Measurements from ENCODE around the gene EPYC. TPM values are rescaled to one million over a fixed set of nuclear protein-coding genes. Genes with fewer than 3 reads are reported as not detected.

The EPYC gene
- total and polyA plus RNA-seq, 2 of the 4 experiments (the other 2 are of a cell fraction), result not detected

DNA sequence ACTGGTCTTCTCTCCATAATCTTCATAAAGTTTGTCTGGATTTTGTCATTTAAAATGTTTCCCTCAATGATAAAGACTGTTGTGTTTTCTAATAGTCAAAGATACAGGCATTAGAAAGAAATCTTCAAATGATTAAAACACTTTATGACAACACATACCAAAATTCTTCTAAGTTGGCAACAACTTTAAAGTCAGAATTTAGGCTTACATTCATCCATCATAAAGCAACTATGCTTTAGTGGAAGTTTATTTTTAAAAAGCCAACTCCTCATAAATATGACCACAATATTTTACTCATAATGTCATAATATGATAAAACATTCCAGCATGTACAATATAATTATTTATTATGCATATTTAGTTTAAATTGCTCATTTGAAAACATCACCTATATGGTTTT lies 32.5 kb downstream of the EPYC start:
- no peak overlapping the region for H2BK120ac ChIP-seq (ENCODE audit: low read depth, low read length)
- no peak overlapping the region for H3K9ac ChIP-seq (ENCODE audit: low read depth, low read length)
- no peak overlapping the region for H4K5ac ChIP-seq (ENCODE audit: low read depth, low read length)
- ChIA-PET POLR2A (ENCODE audit: unreplicated experiment) (no interaction called here), CTCF (no interaction called here)
- no peak overlapping the region for H3K27ac ChIP-seq (ENCODE audit: insufficient read depth, low read length)
- ATAC-seq (ENCODE audit: low read depth) (no peak), DNase-seq (no peak)
- dilution Hi-C loops (cut with HindIII; ENCODE audit: low sequenced_read_pairs, unreplicated experiment), result no loop called here
- H4K20me1 ChIP-seq (ENCODE audit: insufficient read depth, low read length), result no peaks in the 10 kb centered on the region
- H3K14ac ChIP-seq (replicated peaks; ENCODE audit: low read depth, low read length), result no peak overlapping the region
- H2BK20ac ChIP-seq (ENCODE audit: low read depth, low read length), result no peak overlapping the region
- no peaks in the 10 kb centered on the region for H3K36me3 ChIP-seq (ENCODE audit: control insufficient read depth, insufficient read depth, low read length)
- H3K79me1 ChIP-seq (ENCODE audit: low read depth in 1 of 2, low read length in 2 of 2), result no peaks in the 10 kb centered on the region
- no peaks in the 10 kb centered on the region for H3K27me3 ChIP-seq (ENCODE audit: control insufficient read depth, insufficient read depth, low read length)
- 0 out of 2 replicates have a peak, but pooled peaks cover 4% of the 10 kb centered on the region for H3K9me1 ChIP-seq (ENCODE audit: insufficient read depth, low read length)
- TF ChIP-seq MAFK (IDR thresholded peaks at IDR 0.05; ENCODE audit: low read depth, low read length) (no peak), MAZ (IDR thresholded peaks at IDR 0.05; ENCODE audit: borderline replicate concordance, low read depth, low read length) (no peak), FOS (IDR thresholded peaks at IDR 0.05; ENCODE audit: low read depth, low read length) (no peak), ELK1 (IDR thresholded peaks at IDR 0.05; ENCODE audit: borderline replicate concordance, low read depth, low read length) (no peak), MXI1 (IDR thresholded peaks at IDR 0.05; ENCODE audit: borderline replicate concordance, low read depth, low read length) (no peak), NFE2L2 (IDR thresholded peaks at IDR 0.05; ENCODE audit: low read depth, low read length) (no peak), SMC3 (IDR thresholded peaks at IDR 0.05; ENCODE audit: low read depth, low read length) (no peak), RAD21 (IDR thresholded peaks at IDR 0.05; ENCODE audit: low read length) (no peak), CTCF (conservative IDR thresholded peaks at IDR 0.05; ENCODE audit: low read depth, low read length) (no peak), BHLHE40 (IDR thresholded peaks at IDR 0.05; ENCODE audit: low read depth, low read length) (no peak), RFX5 (IDR thresholded peaks at IDR 0.05; ENCODE audit: low read depth, low read length) (no peak), CEBPB (IDR thresholded peaks at IDR 0.05; ENCODE audit: low read depth, low read length) (no peak), POLR2A (IDR thresholded peaks at IDR 0.05; ENCODE audit: low read depth, low read length) (no peak), CHD1 (IDR thresholded peaks at IDR 0.05; ENCODE audit: low read depth, low read length) (no peak), RCOR1 (IDR thresholded peaks at IDR 0.05; ENCODE audit: insufficient replicate concordance, low read length) (no peak)
- TF ChIP-seq, protein P1, sequence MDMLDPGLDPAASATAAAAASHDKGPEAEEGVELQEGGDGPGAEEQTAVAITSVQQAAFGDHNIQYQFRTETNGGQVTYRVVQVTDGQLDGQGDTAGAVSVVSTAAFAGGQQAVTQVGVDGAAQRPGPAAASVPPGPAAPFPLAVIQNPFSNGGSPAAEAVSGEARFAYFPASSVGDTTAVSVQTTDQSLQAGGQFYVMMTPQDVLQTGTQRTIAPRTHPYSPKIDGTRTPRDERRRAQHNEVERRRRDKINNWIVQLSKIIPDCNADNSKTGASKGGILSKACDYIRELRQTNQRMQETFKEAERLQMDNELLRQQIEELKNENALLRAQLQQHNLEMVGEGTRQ (IDR thresholded peaks at IDR 0.05; ENCODE audit: low read depth, low read length), result no peak
- no peak overlapping the region for H3K56ac ChIP-seq (ENCODE audit: extremely low read depth, insufficient read depth, low read length)
- no peak overlapping the region for H2BK5ac ChIP-seq (ENCODE audit: low read depth, low read length, poor library complexity, severe bottlenecking)
- no peak overlapping the region for H3K4ac ChIP-seq (ENCODE audit: low read depth, low read length)
- H2AK5ac ChIP-seq (ENCODE audit: low read depth, low read length), result no peak overlapping the region
- intact Hi-C loops (cut with micrococcal nuclease), result no loop called here
- H2BK15ac ChIP-seq (ENCODE audit: low read depth, low read length), result no peak overlapping the region
- no peak overlapping the region for H3K23ac ChIP-seq (ENCODE audit: low read depth, low read length)
- H4K91ac ChIP-seq (ENCODE audit: insufficient read depth, low read depth, low read length), result no peak overlapping the region
- in situ Hi-C loops (cut with MboI; ENCODE audit: low sequenced_read_pairs), result loop anchor here (5.0 to 25.0 kb wide), 2 partner anchors 380 to 1665 kb away; no protein-coding TSS in a partner anchor
- H4K8ac ChIP-seq (ENCODE audit: low read depth in 2 of 2, low read length in 2 of 2), result no peak overlapping the region
- no peak overlapping the region for H3K4me2 ChIP-seq (ENCODE audit: low read depth, low read length)
- no TSS peak for BruUV-seq (replicated peaks)
- no peak overlapping the region for H3K18ac ChIP-seq (ENCODE audit: low read depth, low read length)
- no peak overlapping the region for H3K4me3 ChIP-seq (ENCODE audit: insufficient read depth, low read depth, low read length)
- no peaks in the 10 kb centered on the region for H3K9me3 ChIP-seq (ENCODE audit: control insufficient read depth, insufficient read depth, low read length)
- H2AK9ac ChIP-seq (replicated peaks; ENCODE audit: low read depth, low read length, poor library complexity), result no peak overlapping the region
- peaks cover 10% of the 10 kb centered on the region for H3K4me1 ChIP-seq (ENCODE audit: control insufficient read depth, insufficient read depth, low read length)
- H2AFZ ChIP-seq (replicated peaks; ENCODE audit: low read length, poor library complexity), result no peak overlapping the region

Measured in IMR-90 (cell line).